ENCODE measurements around the gene CD47. TPM values are rescaled to one million over a fixed set of nuclear protein-coding genes. Genes with fewer than 3 reads are reported as not detected.

The CD47 gene
- total RNA-seq (2021): 16.3 to 22.7 TPM (median 22.6 TPM) in 3 replicates
- percentile 77 among the genes with signal in this experiment for Bru-seq, nascent RNA
- long read RNA-seq, experiment 1, full-length matches to known transcripts: 36 of 64 reads
- long read RNA-seq, experiment 1, partial matches to known transcripts: 14 of 64 reads
- long read RNA-seq, experiment 1, other reads (novel, unspliced or antisense): 14 of 64 reads
- long read RNA-seq, experiment 2, full-length matches to known transcripts: 8 of 25 reads
- long read RNA-seq, experiment 2, partial matches to known transcripts: 3 of 25 reads
- long read RNA-seq, experiment 2, other reads (novel, unspliced or antisense): 14 of 25 reads
- long read RNA-seq, experiment 3, full-length matches to known transcripts: 5 of 5 reads
- long read RNA-seq, experiment 3, partial matches to known transcripts: 0 of 5 reads
- long read RNA-seq, experiment 3, other reads (novel, unspliced or antisense): 0 of 5 reads

DNA sequence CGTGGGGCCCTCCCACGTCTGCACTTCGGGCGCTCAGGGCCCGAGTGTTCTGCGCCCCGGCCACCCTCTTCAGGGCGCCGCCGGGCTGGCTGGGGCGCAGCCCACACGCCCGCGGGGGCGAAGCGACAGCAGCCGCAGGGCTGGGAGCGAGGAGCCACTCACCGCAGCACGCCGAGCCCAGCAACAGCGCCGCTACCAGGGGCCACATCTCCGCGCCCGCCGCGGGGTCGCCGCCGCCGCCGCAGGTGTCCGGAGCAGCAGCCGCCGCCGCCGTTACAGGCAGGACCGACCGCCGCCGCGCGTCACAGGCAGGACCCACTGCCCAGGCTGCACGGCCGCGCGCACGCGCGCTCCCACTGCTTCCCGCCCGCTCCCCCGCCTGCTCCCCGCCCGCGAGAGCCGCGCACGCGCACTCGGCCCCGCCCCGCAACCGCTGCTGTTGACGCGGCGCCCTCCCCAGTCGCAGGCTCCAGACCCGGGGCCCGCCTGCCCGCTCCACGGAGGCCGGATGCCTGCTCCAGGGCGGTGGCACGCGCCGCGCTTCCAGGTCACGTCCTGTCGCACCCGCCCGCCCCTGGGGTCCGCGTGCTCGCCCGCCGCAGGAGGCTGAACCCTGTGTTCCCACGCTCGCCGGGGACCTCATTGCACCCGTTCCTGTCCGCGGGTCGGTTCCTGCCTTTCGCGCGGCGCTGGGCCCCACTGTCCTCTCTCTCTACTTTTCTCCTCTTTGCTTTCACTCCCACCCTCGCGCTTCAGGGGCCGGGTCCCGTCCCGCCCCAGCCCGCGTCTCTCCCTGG, at the start of gene CD47:
TSS of gene CD47 (minus strand) at position 331 of the 797 bp plus-strand sequence. CDS start at position 208, 123 bp downstream.
- Mint-ChIP-seq H3K36me3 (no peaks in the 10 kb centered on the region), H3K27ac (peak within 1 kb of the TSS; percentile 88; the same call in 1 of the 2 replicates), H3K27me3 (ENCODE audit: low read depth) (peaks cover 36% of the 10 kb centered on the region), H3K4me3 (peak within 1 kb of the TSS; percentile 92), H3K4me1 (peaks cover 5% of the 10 kb centered on the region; the same call in 1 of the 2 replicates), H3K9me3 (no peaks in the 10 kb centered on the region; the same call in 1 of the 2 replicates)
- POLR2A ChIA-PET: no interaction called here
- CTCF ChIA-PET: interaction anchor here (0.8 to 1.6 kb wide), 2 partner anchors 24 to 163 kb away, joined by 3 read pairs; no protein-coding TSS in a partner anchor
- DNase-seq (ENCODE audit: low spot score) (peak; percentile 90), ATAC-seq (peak; percentile 89)
- TF ChIP-seq ZNF396 (CRISPR knock-in tag; IDR thresholded peaks at IDR 0.05; ENCODE audit: borderline replicate concordance) (no peak), FOXJ3 (CRISPR knock-in tag; IDR thresholded peaks at IDR 0.05; ENCODE audit: borderline replicate concordance) (no peak), ESRRA (CRISPR knock-in tag; IDR thresholded peaks at IDR 0.05; ENCODE audit: borderline replicate concordance) (peak; percentile 46; the same call in 1 of the 2 replicates), ZNF423 (CRISPR knock-in tag; IDR thresholded peaks at IDR 0.05) (no peak), CREM (CRISPR knock-in tag; IDR thresholded peaks at IDR 0.05) (no peak), CREB1 (CRISPR knock-in tag; IDR thresholded peaks at IDR 0.05) (no peak), SMAD4 (CRISPR knock-in tag; IDR thresholded peaks at IDR 0.05) (no peak), SP1 (CRISPR knock-in tag; conservative IDR thresholded peaks at IDR 0.05) (peak; percentile 39; the same call in 1 of the 2 replicates), NR1H2 (CRISPR knock-in tag; IDR thresholded peaks at IDR 0.05) (no peak)
- TF ChIP-seq, protein P1, sequence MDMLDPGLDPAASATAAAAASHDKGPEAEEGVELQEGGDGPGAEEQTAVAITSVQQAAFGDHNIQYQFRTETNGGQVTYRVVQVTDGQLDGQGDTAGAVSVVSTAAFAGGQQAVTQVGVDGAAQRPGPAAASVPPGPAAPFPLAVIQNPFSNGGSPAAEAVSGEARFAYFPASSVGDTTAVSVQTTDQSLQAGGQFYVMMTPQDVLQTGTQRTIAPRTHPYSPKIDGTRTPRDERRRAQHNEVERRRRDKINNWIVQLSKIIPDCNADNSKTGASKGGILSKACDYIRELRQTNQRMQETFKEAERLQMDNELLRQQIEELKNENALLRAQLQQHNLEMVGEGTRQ (CRISPR knock-in tag; IDR thresholded peaks at IDR 0.05): no peak
- TF ChIP-seq, protein P2, sequence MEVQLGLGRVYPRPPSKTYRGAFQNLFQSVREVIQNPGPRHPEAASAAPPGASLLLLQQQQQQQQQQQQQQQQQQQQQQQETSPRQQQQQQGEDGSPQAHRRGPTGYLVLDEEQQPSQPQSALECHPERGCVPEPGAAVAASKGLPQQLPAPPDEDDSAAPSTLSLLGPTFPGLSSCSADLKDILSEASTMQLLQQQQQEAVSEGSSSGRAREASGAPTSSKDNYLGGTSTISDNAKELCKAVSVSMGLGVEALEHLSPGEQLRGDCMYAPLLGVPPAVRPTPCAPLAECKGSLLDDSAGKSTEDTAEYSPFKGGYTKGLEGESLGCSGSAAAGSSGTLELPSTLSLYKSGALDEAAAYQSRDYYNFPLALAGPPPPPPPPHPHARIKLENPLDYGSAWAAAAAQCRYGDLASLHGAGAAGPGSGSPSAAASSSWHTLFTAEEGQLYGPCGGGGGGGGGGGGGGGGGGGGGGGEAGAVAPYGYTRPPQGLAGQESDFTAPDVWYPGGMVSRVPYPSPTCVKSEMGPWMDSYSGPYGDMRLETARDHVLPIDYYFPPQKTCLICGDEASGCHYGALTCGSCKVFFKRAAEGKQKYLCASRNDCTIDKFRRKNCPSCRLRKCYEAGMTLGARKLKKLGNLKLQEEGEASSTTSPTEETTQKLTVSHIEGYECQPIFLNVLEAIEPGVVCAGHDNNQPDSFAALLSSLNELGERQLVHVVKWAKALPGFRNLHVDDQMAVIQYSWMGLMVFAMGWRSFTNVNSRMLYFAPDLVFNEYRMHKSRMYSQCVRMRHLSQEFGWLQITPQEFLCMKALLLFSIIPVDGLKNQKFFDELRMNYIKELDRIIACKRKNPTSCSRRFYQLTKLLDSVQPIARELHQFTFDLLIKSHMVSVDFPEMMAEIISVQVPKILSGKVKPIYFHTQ (CRISPR knock-in tag; IDR thresholded peaks at IDR 0.05): no peak
- TF ChIP-seq, protein P3, sequence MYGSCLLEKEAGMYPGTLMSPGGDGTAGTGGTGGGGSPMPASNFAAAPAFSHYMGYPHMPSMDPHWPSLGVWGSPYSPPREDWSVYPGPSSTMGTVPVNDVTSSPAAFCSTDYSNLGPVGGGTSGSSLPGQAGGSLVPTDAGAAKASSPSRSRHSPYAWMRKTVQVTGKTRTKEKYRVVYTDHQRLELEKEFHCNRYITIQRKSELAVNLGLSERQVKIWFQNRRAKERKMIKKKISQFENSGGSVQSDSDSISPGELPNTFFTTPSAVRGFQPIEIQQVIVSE (CRISPR knock-in tag; IDR thresholded peaks at IDR 0.05; ENCODE audit: borderline replicate concordance): no peak
- TF ChIP-seq, protein P4, sequence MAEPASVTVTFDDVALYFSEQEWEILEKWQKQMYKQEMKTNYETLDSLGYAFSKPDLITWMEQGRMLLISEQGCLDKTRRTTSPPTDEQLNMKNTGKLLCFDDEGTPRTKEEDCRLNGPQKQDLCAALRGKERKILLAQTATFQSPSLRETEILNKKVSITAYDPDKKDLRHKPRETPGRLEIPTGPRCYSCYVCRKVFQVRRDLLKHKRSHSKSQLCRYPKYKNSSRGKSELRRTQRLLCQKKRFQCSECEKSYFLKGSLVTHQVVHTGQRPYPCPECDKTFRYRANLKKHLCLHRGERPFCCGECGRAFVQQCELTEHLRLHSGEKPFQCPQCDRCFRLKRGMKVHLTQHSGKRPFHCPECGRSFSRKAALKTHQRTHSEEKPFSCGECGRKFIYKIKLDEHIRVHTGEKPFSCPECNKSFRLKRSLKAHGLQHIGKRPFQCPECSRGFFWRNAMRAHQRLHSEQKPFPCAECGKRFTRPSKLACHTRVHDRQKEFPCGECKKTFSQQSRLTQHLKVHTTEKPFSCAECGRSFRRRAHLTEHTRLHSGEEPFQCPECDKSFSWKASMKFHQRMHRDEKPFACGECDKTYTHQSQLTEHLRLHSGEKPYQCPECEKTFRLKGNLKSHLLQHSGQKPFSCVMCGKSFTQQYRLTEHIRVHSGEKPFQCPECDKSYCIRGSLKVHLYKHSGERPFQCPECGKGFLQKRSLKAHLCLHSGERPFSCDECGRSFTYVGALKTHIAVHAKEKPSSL (CRISPR knock-in tag; conservative IDR thresholded peaks at IDR 0.05): no peak
- TF ChIP-seq, protein P5, sequence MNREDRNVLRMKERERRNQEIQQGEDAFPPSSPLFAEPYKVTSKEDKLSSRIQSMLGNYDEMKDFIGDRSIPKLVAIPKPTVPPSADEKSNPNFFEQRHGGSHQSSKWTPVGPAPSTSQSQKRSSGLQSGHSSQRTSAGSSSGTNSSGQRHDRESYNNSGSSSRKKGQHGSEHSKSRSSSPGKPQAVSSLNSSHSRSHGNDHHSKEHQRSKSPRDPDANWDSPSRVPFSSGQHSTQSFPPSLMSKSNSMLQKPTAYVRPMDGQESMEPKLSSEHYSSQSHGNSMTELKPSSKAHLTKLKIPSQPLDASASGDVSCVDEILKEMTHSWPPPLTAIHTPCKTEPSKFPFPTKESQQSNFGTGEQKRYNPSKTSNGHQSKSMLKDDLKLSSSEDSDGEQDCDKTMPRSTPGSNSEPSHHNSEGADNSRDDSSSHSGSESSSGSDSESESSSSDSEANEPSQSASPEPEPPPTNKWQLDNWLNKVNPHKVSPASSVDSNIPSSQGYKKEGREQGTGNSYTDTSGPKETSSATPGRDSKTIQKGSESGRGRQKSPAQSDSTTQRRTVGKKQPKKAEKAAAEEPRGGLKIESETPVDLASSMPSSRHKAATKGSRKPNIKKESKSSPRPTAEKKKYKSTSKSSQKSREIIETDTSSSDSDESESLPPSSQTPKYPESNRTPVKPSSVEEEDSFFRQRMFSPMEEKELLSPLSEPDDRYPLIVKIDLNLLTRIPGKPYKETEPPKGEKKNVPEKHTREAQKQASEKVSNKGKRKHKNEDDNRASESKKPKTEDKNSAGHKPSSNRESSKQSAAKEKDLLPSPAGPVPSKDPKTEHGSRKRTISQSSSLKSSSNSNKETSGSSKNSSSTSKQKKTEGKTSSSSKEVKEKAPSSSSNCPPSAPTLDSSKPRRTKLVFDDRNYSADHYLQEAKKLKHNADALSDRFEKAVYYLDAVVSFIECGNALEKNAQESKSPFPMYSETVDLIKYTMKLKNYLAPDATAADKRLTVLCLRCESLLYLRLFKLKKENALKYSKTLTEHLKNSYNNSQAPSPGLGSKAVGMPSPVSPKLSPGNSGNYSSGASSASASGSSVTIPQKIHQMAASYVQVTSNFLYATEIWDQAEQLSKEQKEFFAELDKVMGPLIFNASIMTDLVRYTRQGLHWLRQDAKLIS (CRISPR knock-in tag; IDR thresholded peaks at IDR 0.05; ENCODE audit: borderline replicate concordance): no peak
- TF ChIP-seq, protein P6, sequence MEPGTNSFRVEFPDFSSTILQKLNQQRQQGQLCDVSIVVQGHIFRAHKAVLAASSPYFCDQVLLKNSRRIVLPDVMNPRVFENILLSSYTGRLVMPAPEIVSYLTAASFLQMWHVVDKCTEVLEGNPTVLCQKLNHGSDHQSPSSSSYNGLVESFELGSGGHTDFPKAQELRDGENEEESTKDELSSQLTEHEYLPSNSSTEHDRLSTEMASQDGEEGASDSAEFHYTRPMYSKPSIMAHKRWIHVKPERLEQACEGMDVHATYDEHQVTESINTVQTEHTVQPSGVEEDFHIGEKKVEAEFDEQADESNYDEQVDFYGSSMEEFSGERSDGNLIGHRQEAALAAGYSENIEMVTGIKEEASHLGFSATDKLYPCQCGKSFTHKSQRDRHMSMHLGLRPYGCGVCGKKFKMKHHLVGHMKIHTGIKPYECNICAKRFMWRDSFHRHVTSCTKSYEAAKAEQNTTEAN (CRISPR knock-in tag; IDR thresholded peaks at IDR 0.05): no peak
- TF ChIP-seq, protein P7, sequence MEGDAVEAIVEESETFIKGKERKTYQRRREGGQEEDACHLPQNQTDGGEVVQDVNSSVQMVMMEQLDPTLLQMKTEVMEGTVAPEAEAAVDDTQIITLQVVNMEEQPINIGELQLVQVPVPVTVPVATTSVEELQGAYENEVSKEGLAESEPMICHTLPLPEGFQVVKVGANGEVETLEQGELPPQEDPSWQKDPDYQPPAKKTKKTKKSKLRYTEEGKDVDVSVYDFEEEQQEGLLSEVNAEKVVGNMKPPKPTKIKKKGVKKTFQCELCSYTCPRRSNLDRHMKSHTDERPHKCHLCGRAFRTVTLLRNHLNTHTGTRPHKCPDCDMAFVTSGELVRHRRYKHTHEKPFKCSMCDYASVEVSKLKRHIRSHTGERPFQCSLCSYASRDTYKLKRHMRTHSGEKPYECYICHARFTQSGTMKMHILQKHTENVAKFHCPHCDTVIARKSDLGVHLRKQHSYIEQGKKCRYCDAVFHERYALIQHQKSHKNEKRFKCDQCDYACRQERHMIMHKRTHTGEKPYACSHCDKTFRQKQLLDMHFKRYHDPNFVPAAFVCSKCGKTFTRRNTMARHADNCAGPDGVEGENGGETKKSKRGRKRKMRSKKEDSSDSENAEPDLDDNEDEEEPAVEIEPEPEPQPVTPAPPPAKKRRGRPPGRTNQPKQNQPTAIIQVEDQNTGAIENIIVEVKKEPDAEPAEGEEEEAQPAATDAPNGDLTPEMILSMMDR (IDR thresholded peaks at IDR 0.05): no peak
- TF ChIP-seq, protein P8, sequence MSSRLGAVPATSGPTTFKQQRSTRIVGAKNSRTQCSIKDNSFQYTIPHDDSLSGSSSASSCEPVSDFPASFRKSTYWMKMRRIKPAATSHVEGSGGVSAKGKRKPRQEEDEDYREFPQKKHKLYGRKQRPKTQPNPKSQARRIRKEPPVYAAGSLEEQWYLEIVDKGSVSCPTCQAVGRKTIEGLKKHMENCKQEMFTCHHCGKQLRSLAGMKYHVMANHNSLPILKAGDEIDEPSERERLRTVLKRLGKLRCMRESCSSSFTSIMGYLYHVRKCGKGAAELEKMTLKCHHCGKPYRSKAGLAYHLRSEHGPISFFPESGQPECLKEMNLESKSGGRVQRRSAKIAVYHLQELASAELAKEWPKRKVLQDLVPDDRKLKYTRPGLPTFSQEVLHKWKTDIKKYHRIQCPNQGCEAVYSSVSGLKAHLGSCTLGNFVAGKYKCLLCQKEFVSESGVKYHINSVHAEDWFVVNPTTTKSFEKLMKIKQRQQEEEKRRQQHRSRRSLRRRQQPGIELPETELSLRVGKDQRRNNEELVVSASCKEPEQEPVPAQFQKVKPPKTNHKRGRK (CRISPR knock-in tag; IDR thresholded peaks at IDR 0.05; ENCODE audit: borderline replicate concordance): no peak
